ENCODE measurements around the gene TAGAP. TPM values are rescaled to one million over a fixed set of nuclear protein-coding genes. Genes with fewer than 3 reads are reported as not detected.

Gene TAGAP
- total and polyA plus RNA-seq, 2 experiments from 2014 or later = 2.9 to 4.4 TPM

GRCh38 chr6:159085396-159085895 lies 40.7 kb upstream of the TAGAP start:
- Histone ChIP-seq H3K4me2 (no peak overlapping the region), H3K9me2 (replicated peaks; ENCODE audit: insufficient read depth) (no peaks in the 10 kb centered on the region), H3K36me3 (replicated peaks; ENCODE audit: insufficient read depth, low read depth) (no peaks in the 10 kb centered on the region), H3K4me1 (ENCODE audit: insufficient read depth) (no peaks in the 10 kb centered on the region), H3K79me2 (no peaks in the 10 kb centered on the region), H3K4me3 (no peak overlapping the region), H3K9me3 (ENCODE audit: low read depth) (no peaks in the 10 kb centered on the region), H3K27ac (no peak overlapping the region), H2AFZ (no peak overlapping the region), H3K27me3 (no peaks in the 10 kb centered on the region), H4K20me1 (ENCODE audit: insufficient read depth, poor library complexity, severe bottlenecking) (no peaks in the 10 kb centered on the region)
- DNase-seq (ENCODE audit: low spot score) = no peak
- WGBS (ENCODE audit: low lambda C conversion rate, missing lambda C conversion rate) = 89% methylated on average over 7 of the region's 7 CpGs
- no peak for TF ChIP-seq CTCF (IDR thresholded peaks at IDR 0.05; ENCODE audit: poor library complexity)
- no peak for TF ChIP-seq EZH2phosphoT487 (IDR thresholded peaks at IDR 0.05; ENCODE audit: low read depth, severe bottlenecking, unreplicated experiment)
- TF ChIP-seq EZH2 (IDR thresholded peaks at IDR 0.05; ENCODE audit: borderline replicate concordance) = no peak

GRCh38 chr6:159084493-159085091 lies 39.8 kb upstream of the TAGAP start:
- no peak for DNase-seq (ENCODE audit: low spot score)
- Histone ChIP-seq H3K27ac (no peak overlapping the region), H2AFZ (no peak overlapping the region), H3K4me1 (ENCODE audit: insufficient read depth) (no peaks in the 10 kb centered on the region), H3K79me2 (no peaks in the 10 kb centered on the region), H3K36me3 (replicated peaks; ENCODE audit: insufficient read depth, low read depth) (no peaks in the 10 kb centered on the region), H3K9me2 (replicated peaks; ENCODE audit: insufficient read depth) (no peaks in the 10 kb centered on the region), H3K27me3 (no peaks in the 10 kb centered on the region), H3K4me3 (no peak overlapping the region), H3K9me3 (ENCODE audit: low read depth) (no peaks in the 10 kb centered on the region), H3K4me2 (no peak overlapping the region), H4K20me1 (ENCODE audit: insufficient read depth, poor library complexity, severe bottlenecking) (no peaks in the 10 kb centered on the region)
- WGBS (ENCODE audit: low lambda C conversion rate, missing lambda C conversion rate) = 90% methylated on average over 2 of the region's 2 CpGs
- no peak for TF ChIP-seq CTCF (IDR thresholded peaks at IDR 0.05; ENCODE audit: poor library complexity)
- no peak for TF ChIP-seq EZH2 (IDR thresholded peaks at IDR 0.05; ENCODE audit: borderline replicate concordance)
- TF ChIP-seq EZH2phosphoT487 (IDR thresholded peaks at IDR 0.05; ENCODE audit: low read depth, severe bottlenecking, unreplicated experiment) = no peak

GRCh38 chr6:159083146-159083545 lies 38.4 kb upstream of the TAGAP start:
- Histone ChIP-seq H3K27me3 (no peaks in the 10 kb centered on the region), H3K9me3 (ENCODE audit: low read depth) (no peaks in the 10 kb centered on the region), H3K27ac (no peak overlapping the region), H3K79me2 (no peaks in the 10 kb centered on the region), H3K4me1 (ENCODE audit: insufficient read depth) (no peaks in the 10 kb centered on the region), H2AFZ (no peak overlapping the region), H3K4me2 (no peak overlapping the region), H3K9me2 (replicated peaks; ENCODE audit: insufficient read depth) (no peaks in the 10 kb centered on the region), H3K4me3 (no peak overlapping the region), H4K20me1 (ENCODE audit: insufficient read depth, poor library complexity, severe bottlenecking) (no peaks in the 10 kb centered on the region), H3K36me3 (replicated peaks; ENCODE audit: insufficient read depth, low read depth) (no peaks in the 10 kb centered on the region)
- 81% methylated on average over 2 of the region's 2 CpGs for WGBS (ENCODE audit: low lambda C conversion rate, missing lambda C conversion rate)
- no peak for DNase-seq (ENCODE audit: low spot score)
- TF ChIP-seq CTCF (IDR thresholded peaks at IDR 0.05; ENCODE audit: poor library complexity) (no peak), EZH2 (IDR thresholded peaks at IDR 0.05; ENCODE audit: borderline replicate concordance) (no peak), EZH2phosphoT487 (IDR thresholded peaks at IDR 0.05; ENCODE audit: low read depth, severe bottlenecking, unreplicated experiment) (no peak)
